ENCODE measurements around the gene PHYHD1. TPM values are rescaled to one million over a fixed set of nuclear protein-coding genes. Genes with fewer than 3 reads are reported as not detected.

PHYHD1 gene
- polyA plus RNA-seq (2013, experiment 1 of 2; ENCODE audit: insufficient read length), result 11.6 TPM
- 8.1 TPM for polyA plus RNA-seq (2013, experiment 2 of 2; ENCODE audit: insufficient read length)

- peak; percentile 70 for DNase-seq
These were observed at the start of gene PHYHD1 for GRCh38 chr9:128920381-128921058. Gene PHYHD1, plus strand, starts transcription at chr9:128920982. Its CDS starts 1,342 bp downstream, at chr9:128922324.

- DNase-seq, result no peak
These were observed 42.9 kb upstream of the PHYHD1 start for GRCh38 chr9:128877852-128878251.

- DNase-seq, result peak; percentile 96
These were observed 38.7 kb upstream of the PHYHD1 start, which contains the start of the genes KYAT1 and LRRC8A for GRCh38 chr9:128881884-128882676. Gene KYAT1, minus strand, starts transcription at chr9:128881950. Its CDS starts 36,545 bp downstream, at chr9:128845405. Gene LRRC8A, plus strand, starts transcription at chr9:128882133. Its CDS starts 25,032 bp downstream, at chr9:128907165.

- DNase-seq, result peak; percentile 69
These were observed 37.8 kb upstream of the PHYHD1 start for GRCh38 chr9:128882677-128883603.

DNA sequence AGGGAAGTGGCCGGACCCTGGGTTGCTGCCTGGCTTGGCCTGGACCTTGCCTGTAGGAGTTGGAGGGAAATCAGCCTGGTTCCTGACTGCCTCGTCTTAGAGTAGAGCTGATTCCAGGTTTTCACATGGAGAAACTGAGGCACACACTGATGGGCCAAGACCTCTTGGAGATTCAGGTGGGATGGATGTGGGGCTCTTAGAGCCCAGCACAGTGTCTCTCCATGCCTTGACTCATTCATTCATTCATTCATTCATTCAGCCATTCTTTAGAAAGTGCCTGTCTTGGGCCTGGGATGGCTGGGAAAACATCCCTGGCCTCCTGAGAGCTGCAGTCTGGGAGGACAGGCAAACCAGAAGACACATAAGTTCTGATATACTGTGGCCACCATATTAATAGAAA lies 36.6 kb upstream of the PHYHD1 start:
- DNase-seq, result no peak

DNA sequence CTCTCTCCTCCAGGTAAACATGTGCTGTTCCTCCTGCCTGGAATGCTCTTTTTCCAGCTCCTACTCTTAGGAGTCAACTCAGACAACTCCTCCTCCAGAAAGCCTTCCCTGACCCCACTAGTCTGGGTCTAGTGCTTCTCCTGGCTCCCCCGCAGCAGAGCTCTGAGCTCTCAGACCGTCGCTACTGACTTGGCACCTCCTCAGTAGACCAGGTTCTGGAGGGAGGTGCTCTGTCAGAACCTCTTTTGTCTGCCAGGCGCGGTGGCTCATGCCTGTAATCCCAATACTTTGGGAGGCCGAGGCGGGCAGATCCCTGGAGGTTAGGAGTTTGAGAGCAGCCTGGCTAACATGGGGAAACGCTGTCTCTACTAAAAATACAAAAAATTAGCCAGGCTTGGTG lies 35.4 kb upstream of the PHYHD1 start:
- DNase-seq, result no peak

DNA sequence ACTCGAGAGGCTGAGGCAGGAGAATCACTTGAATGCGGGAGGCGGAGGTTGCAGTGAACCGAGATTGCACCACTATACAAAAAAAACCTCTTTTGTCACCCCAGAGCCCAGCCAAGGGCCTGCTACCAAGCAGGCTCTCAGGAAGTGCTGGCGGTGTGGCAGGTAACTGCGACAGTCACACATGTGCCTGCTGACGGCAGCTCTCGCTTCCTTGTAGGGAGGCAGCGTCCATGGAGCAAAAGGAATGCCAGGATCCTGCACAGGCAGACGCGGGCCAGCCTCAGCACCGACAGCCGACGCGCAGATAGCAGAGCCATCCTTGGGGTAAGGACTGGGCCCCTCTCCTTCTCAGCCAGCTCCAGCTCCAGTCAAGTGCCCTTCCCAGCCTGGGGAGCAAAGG lies 35.0 kb upstream of the PHYHD1 start:
- no peak for DNase-seq

GRCh38 chr9:128886211-128886891 lies 34.4 kb upstream of the PHYHD1 start:
- no peak for DNase-seq

- no peak for DNase-seq
These were observed 33.7 kb upstream of the PHYHD1 start for GRCh38 chr9:128887049-128887448.

GRCh38 chr9:128887914-128888350 lies 32.9 kb upstream of the PHYHD1 start:
- DNase-seq, result peak; percentile 58

GRCh38 chr9:128891321-128892220 lies 29.2 kb upstream of the PHYHD1 start:
- DNase-seq, result peak; percentile 26

DNA sequence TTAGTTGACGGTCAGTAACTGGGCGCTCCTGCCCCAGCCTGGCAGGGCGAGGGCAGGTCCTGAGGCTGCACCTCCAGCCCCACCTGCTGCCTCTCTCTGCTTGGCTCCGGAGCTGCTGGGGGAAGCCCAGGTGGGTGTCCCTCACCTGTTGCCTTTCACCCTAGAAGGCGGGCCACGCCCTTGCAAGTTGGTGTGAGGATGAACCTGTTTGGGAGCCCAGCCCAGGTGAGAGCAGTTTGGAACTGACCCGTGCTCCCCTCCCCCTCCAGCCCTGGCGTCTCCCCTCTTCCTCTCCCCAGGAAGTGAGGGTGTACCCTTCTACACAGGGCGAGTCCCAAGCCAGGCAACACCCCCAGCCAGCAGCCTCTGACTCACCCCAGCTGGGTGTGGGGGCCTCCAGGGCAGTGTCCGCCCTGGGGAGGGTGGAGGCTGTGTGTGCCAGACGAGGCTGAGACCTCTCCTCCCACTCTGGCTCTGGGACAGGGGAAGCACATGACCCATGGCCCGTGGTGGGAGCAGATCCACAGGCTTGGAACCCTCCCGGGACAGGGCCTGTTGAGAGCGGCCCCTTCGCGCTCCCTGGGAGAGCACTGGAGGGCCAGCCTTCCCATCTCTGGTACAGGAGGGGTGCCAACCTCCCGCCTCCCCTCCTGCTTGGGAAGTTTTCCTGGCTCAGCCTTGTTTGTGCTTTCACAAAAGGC lies 28.4 kb upstream of the PHYHD1 start:
- peak; percentile 96 for DNase-seq

DNA sequence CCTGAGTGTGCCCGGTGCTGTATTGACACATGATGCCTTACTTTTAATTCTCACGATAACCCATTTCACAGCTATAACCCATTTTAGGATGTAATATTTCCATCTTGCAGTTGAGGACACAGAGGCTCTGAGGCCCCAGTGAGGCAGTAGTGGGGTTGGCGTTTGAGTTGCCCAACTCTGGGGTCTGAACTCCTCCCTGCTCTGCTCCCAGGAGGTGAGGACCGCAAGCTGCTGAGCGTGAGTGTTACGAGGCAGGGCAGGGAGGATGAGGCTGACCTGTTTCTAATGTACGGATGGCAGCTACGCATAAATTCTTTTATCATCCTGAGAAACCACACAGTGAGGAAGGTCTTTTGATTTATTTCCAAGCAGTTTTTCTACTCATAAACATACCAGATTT lies 27.4 kb upstream of the PHYHD1 start:
- no peak for DNase-seq

DNA sequence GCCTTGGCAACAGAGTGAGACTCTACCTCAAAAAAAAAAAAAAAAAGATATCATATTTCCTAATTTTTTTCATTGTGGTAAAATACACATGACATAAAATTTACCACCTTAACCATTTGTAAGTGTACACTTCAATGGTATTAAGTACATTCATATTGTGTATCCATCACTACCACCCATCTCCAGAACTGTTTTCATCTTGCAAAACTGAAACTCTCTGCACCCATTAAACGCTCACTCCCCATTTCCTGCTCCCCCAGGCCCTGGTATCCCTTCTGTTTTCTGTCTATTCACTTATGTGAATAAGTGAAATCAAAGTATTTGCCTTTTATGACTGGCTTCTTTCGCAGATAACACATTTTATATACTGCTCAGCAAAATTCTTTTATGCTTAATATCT lies 26.0 kb upstream of the PHYHD1 start:
- no peak for DNase-seq

- DNase-seq, result peak; percentile 27
These were observed 25.2 kb upstream of the PHYHD1 start for GRCh38 chr9:128895556-128895955.

GRCh38 chr9:128898382-128898781 lies 22.4 kb upstream of the PHYHD1 start:
- no peak for DNase-seq

DNA sequence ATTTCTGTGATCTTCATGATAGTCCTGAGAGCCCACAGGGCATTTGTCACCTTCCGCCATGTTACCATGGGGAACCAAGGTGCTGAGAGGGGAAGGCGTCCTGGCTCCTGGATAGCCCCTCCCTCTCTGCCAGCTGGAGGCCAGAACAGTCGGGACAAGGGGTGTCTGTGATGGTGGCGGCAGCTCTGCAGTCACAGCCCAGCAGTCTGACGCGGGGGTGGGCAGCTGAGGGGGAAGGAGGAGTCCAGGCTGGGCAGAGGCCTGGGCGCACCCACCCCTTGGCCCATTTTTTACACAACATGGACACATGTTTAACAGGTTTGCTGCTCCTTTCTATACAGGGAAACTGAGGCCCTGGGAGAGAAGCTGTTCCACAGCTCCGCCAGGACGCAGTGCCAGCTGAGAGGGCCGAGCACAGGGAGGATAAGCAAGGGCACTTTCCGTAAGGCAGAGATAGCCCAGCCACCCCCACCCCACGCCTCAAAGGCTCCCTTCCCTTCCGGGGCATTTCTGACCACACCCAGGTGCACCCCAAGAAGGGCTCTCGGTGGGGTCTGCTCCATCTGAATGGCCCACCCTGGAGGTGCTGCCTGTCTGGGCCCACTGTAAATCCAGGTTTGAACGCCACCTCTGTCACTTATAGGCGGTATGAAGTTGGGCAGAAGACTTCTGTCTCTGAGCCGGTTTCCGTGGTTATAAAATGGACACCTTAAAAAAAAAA lies 21.8 kb upstream of the PHYHD1 start:
- no peak for DNase-seq

DNA sequence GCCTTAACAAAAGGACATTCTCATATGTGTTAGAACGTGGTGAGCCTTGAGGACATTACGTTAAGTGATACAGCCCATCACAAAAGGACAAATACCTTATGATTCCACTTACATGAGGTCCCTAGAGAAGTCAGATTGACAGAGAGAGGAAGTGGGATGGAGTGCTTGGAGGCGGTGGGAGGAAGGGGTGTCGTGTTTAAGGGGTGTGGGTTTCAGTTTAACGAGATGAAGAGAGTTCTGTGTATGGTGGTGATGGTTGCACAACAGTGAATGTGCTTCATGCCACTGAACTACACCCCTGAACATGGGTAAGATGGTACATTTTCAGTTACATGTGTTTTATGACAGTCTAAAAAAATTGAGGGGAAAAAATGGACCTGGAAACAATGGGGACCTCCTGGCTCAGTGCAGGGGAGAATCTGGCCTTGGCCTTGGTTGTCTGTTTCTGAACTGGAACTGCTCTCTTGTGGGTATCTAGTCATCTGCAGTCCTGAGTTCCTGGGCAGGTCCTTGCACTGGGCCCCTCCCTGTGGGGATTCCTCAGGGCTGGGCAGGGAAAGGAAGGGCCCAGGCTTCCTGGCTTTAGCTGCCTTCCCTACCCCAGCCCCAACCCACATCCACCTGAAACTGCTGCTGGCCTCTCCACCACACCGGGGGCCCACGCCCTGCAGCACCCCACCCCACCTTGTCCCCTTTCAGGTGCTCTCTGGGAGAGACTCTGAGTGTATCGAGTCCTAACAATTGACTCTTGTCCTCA lies 21.0 kb upstream of the PHYHD1 start:
- peak; percentile 30 for DNase-seq

GRCh38 chr9:128901379-128901778 lies 19.4 kb upstream of the PHYHD1 start:
- DNase-seq, result no peak
